Measurements from ENCODE around the gene AP5Z1.
A peak's percentile ranks its signal among the peaks of the same experiment; 100 is the strongest.

The AP5Z1 gene

DNA sequence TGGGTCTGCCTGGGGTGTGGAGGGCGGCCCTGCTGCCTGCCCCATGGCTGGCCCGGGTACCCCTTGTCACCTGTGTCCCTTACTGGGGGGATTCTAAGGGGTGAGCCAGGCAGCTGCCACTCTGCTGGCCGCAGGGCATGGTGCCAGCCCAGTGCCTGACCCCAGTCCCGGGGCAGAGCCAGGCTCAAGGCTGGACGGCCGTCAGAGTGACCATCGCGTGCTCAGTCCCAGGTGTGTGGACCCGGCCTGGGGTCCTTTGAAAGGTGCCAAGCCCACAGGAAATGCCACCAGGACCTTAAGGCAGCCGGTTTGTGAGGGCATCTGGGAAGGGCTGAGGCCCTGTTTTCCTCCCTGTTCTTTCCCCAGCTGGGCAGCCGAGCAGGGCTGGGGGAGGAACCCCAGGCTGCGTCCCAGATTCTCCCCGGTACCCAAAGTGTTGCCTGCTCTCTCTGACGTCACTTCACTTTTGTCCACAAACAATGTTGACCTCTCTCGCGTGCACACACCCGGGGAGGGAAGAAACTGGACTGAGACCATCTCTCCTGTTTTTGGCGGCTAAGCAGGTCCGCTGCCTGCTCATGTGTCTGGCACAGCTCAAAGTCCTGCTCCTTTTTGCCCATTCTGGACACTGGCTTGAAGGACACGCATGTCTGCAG lies 48.8 kb downstream of the AP5Z1 start:
- no peak for DNase-seq

DNA sequence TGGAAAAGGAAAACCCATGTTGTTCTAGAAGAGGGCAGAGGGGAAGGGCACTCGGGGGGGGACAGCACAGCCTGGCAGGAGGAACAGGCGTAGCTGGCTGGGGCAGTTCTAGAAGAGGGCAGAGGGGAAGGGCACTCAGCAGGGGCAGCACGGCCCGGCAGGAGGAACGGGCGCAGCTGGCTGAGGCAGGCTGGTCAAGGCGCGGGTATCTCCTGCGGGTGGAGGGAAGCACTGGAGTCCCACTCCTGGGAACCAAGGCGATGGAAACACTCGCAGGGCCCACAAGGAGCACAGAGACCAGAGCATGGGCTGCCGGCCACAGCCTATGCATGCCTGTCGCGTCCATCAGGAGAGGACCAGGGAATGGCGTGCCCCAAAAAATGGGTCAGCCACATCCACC lies 49.7 kb downstream of the AP5Z1 start:
- DNase-seq: no peak

- no peak for DNase-seq
These were observed 53.4 kb downstream of the AP5Z1 start for GRCh38 chr7:4828720-4829383.

DNA sequence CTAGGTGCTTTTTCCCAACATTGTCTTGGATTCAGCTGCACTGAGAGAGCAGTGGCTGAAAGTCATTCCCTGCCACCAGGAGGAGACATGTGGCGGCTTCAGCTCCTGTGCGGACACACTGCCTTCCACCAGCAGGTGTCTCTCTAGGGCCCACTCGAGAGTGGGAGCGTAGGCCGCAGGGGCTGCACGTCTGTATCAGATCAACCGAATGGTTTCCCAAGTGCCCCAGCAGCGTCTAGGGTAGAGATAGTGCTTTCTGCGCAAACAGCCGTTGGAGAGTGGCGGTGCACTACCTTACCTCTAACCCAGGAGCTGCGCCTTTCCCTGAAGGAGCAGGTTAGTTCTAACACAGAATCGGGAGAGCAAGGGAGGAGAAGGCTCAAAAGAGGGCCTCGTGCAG lies 54.8 kb downstream of the AP5Z1 start:
- DNase-seq: peak; percentile 25 to 39

DNA sequence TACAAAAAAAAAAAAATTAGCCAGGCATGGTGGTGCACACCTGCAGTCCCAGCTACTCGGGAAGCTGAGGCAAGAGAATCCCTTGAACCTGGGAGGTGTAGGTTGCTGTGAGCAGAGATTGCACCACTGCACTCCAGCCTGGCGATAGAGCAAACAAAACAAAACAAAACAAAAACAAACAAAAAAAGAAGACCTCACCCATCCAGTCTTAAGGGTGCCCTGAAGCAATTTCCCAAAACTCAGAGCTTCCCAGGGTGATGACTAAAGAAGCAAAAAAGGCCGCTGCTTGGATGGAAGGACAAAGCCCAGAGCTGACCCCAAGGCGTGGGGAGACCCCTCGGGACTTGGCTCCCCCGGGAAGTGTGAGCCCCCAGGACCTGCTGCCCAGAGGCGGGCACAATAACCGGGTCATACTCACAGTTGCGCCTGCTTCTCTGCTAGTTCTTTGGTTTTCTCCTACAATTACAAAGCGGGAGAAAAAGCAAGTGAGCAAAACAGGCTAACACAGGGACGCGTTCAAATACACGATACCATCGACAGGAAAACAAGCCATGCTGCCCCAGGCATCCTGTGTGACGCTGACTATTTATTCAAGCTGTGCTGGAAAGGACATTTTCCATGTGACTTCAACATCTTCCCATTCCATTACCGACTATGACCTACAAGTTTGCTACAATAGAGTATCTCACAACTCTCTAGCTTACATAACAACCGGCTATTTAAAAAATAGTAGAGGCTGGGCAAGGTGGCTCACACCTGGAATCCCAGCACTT lies 56.5 kb downstream of the AP5Z1 start:
- no peak for DNase-seq

DNA sequence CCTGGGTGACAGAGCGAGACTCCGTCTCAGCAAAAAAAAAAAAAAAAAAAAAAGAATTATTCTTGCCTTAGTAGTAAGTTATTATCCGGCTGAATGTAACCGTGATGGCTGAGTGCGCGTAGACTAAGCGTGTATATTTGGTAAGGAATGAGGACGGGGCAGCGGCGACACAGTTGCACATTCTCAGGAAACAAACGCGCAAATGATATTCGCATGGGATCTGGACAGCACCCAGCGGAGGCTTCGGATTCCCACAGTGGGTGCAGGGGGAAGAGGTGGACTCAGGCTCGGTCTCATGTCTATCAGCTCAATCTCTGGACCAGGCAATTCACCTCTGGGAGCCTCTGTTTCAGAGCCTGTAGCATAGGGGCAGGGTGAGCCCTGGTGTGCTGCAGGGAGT lies 57.3 kb downstream of the AP5Z1 start:
- no peak for DNase-seq

- DNase-seq: no peak
These were observed 57.8 kb downstream of the AP5Z1 start for GRCh38 chr7:4833176-4833575.

- DNase-seq: no peak
These were observed 58.5 kb downstream of the AP5Z1 start for GRCh38 chr7:4833691-4834600.

DNA sequence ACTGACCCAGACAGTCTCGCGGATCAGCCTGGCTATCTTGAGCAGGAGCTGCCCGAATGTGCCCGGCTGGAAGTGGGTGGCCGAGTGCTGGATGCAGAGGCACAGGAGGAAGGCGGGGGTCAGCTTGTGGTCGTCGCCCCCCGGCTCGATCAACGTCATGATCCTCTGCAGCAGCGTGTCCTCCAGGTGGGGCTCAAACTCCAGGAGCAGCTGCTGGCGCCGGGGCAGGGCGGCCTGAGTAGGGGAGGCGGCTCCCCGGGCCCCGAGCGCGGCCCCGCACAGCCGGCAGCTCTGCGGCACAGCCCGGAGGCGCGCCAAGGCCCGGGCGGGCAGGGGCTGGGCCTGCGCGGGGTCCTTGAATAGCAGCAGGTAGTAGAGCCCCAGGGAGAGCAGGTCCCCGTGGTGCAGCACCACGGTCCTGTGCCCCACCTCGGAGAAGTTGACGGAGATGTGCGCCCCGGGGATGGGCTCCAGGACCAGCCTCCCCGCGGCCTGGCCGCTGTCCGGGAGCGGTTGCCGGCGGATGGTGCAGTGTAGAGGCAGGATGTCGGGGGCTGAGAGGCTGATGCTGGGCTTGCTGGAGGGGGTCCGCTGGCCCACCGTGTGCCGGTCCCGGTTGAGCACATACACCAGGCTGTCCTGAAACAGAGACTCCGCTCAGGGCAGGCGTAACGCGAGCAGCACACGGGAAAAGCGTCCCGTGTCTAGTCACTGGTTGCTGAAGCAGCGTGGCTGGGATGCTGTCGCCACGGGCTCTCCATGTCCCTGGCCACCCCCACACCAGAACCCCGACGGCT lies 59.4 kb downstream of the AP5Z1 start:
- DNase-seq: no peak

- DNase-seq: no peak
These were observed 60.2 kb downstream of the AP5Z1 start for GRCh38 chr7:4835398-4836205.

DNA sequence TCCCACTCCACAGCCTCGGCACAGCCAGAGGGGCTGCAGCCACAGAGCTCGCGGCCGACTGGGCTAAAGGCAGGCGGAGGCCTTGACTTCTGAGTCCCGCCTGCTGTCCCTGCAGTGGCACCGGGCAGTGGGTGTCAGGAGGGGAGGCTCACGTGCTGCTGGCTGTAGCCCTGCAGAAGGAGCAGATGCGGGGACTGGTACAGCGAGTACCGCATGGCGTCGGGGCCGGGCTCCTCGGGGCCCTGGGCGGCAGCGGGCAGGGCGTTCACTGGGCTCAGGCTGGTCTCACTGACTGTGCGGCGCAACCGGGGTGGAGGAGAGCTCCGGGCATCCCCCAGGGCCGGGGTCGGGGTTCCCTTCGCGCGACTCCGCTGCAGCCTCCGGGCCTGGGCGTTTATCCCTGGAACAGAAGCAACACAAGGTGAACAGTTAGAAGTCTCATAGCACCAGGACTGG lies 60.8 kb downstream of the AP5Z1 start:
- DNase-seq: no peak

GRCh38 chr7:4837041-4837802 lies 61.8 kb downstream of the AP5Z1 start:
- DNase-seq: no peak

GRCh38 chr7:4837803-4838625 lies 62.6 kb downstream of the AP5Z1 start:
- DNase-seq: no peak

DNA sequence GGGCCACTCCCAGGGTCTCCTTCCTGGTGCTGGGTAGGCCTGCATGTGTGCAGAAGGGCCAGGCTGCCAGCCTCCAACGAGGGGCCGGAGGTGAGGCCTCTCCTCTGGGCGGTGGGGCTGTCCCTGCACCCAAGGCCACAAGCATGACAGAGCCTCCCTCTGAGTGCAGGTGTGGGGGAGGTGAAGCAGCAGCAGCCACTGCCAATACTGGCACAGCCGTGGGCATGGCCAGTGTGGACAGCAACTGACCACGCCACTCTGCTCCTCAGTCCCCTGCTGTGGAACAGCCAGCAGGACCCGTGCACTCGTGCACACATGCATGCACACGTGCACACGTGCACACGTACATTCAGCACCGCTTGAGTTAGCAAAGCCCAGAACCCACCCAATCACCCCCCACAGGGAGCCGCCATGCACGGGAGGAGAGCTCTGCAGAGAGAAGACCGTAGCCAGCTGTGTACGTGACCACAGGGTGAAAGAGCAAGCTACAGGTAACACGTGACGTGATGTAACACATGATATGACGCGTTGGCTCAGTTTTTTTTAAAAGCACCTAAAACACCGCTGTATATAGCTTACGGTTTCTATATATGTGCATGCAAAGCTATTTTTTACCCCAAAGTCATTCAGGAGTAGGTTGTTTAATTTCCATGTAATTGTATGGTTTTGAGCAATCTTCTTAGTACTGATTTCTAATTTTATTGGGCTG lies 63.4 kb downstream of the AP5Z1 start:
- DNase-seq: no peak

DNA sequence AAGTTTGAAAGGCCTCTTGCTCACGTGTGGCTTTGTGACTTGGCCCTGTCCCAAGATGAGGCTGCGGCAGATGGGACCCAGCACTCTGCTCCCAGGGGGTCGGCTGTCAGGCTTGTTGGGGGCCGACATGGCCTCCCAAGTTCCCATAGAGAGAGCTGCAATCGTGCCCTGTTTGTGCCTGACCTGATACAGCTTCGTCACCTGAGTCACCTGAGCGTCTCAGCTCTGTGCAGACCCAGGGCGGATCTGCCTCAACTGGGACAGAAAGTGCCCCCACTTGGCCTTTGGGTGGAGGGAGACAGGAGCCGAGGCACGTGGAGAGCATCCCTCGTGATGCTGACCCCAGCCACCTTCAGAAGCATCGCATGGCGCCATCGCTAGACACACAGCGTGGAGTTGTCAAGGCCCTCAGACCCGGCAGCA lies 64.7 kb downstream of the AP5Z1 start:
- no peak for DNase-seq

Measured in activated CD4-positive, alpha-beta T cell treated with anti-CD3 and anti-CD28 coated beads, Interleukin-2, amount 50 U/mL, for 4 hours (primary cell).